ENCODE results near the gene SPTLC2. TPM values are rescaled to one million over a fixed set of nuclear protein-coding genes. Genes with fewer than 3 reads are reported as not detected.

SPTLC2 gene
- total RNA-seq, 1 experiment from 2014 or later = 15.8 TPM

DNA sequence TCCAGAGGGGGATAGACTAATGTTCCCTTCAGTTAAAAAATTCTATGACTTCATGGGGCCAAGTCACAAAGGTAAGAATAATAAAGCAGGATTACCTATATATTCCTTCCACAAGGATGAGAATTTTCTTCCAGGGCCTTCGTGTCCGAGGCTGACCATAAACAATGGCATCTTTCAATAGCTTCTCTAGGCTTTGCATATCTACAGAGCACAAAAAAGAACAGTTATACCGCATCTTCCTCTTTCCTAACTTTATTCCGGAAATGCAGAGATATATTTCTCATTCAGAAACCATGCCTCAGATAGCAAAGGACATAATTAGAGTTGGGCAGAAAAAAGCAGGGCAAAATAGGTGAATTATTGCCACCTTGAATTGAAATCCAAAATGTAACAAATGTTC lies 59.5 kb downstream of the SPTLC2 start:
- TF ChIP-seq, protein P1, sequence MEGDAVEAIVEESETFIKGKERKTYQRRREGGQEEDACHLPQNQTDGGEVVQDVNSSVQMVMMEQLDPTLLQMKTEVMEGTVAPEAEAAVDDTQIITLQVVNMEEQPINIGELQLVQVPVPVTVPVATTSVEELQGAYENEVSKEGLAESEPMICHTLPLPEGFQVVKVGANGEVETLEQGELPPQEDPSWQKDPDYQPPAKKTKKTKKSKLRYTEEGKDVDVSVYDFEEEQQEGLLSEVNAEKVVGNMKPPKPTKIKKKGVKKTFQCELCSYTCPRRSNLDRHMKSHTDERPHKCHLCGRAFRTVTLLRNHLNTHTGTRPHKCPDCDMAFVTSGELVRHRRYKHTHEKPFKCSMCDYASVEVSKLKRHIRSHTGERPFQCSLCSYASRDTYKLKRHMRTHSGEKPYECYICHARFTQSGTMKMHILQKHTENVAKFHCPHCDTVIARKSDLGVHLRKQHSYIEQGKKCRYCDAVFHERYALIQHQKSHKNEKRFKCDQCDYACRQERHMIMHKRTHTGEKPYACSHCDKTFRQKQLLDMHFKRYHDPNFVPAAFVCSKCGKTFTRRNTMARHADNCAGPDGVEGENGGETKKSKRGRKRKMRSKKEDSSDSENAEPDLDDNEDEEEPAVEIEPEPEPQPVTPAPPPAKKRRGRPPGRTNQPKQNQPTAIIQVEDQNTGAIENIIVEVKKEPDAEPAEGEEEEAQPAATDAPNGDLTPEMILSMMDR (IDR thresholded peaks at IDR 0.05; ENCODE audit: unreplicated experiment) = no peak
- no peaks in the 10 kb centered on the region for H3K9me3 Mint-ChIP-seq (ENCODE audit: unreplicated experiment)
- intact Hi-C loops (cut with micrococcal nuclease) = no loop called here
- ChIA-PET CTCF (interaction anchor here (0.5 to 1.2 kb wide), 2 partner anchors 19 to 98 kb away, joined by 3 read pairs; no protein-coding TSS in a partner anchor), POLR2A (interaction anchor here (0.7 kb wide), 1 partner anchor 16 kb away, joined by 3 read pairs; no protein-coding TSS in a partner anchor)
- H3K27me3 Mint-ChIP-seq (ENCODE audit: insufficient read depth, unreplicated experiment) = no peaks in the 10 kb centered on the region
- no peaks in the 10 kb centered on the region for H3K4me1 Mint-ChIP-seq (ENCODE audit: insufficient read depth, unreplicated experiment)
- peaks cover 29% of the 10 kb centered on the region for H3K36me3 Mint-ChIP-seq (ENCODE audit: insufficient read depth, unreplicated experiment)
- no peak for DNase-seq (ENCODE audit: unreplicated experiment)
- H3K27ac Mint-ChIP-seq (ENCODE audit: low read depth, unreplicated experiment) = no peak overlapping the region
- H3K4me3 Mint-ChIP-seq (ENCODE audit: unreplicated experiment) = no peak overlapping the region
- BruUV-seq (replicated peaks) = no TSS peak

DNA sequence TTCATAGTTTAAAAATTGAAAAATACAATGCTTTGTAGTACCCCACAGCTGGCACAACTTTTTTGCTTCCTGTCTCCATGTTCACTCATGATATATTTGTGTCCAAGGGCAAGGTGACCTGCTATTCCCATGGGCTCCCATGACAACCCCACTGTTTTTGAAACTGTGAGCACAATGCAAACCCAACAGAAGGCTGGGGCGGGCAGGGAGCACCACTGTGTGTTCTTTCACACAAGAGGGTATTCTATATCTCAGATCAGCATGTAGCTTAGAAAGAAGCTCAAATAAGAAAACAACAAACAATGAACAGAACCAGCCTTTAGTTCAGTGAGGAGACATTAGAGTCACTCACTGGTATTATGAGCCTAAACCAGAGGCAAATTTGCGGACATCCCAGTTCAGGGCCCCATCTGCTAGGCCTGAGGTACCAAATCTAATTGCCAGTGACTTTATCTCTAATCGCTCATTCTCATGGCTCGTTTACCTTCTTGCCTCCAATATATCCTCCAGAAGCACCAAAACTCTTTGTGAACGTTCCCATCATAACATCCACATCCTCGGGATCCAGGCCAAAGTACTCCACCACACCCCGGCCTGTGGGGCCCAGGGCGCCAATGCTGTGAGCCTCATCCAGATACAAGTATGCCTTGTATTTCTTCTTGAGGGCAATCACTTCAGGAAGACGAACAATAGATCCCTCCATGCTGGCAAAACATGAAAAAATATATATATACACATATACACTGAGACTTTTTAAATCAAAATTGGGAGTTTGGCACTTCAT lies 61.4 kb downstream of the SPTLC2 start:
- DNase-seq (ENCODE audit: unreplicated experiment) = no peak
- Mint-ChIP-seq H3K27ac (ENCODE audit: low read depth, unreplicated experiment) (no peak overlapping the region), H3K4me3 (ENCODE audit: unreplicated experiment) (no peak overlapping the region), H3K4me1 (ENCODE audit: insufficient read depth, unreplicated experiment) (no peaks in the 10 kb centered on the region), H3K9me3 (ENCODE audit: unreplicated experiment) (no peaks in the 10 kb centered on the region), H3K36me3 (ENCODE audit: insufficient read depth, unreplicated experiment) (peaks cover 46% of the 10 kb centered on the region), H3K27me3 (ENCODE audit: insufficient read depth, unreplicated experiment) (no peaks in the 10 kb centered on the region)
- BruUV-seq (replicated peaks) = no TSS peak
- POLR2A ChIA-PET = no interaction called here
- TF ChIP-seq, protein P1 (IDR thresholded peaks at IDR 0.05; ENCODE audit: unreplicated experiment) = no peak
- CTCF ChIA-PET = no interaction called here
- intact Hi-C loops (cut with micrococcal nuclease) = loop anchor here (5.0 kb wide), 3 partner anchors 238 to 678 kb away; no protein-coding TSS in a partner anchor

DNA sequence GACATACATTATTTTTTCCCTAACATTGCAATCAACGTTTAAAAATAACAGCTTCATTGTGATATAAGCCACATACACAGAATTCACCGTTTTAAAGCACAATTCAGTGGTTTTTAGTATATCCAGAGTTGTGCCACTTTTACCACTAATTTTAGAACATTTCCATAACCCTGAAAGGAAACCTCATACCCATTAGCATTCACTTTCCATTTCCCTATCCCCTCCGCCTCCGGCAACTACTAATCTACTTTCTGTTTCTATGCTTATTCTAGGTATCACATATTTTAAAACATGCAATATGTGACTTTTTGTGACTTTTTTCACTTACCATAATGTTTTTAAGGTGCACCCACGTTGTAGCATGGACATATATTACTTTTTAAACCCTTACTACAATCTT lies 62.2 kb downstream of the SPTLC2 start:
- H3K27ac Mint-ChIP-seq (ENCODE audit: low read depth, unreplicated experiment) = no peak overlapping the region

DNA sequence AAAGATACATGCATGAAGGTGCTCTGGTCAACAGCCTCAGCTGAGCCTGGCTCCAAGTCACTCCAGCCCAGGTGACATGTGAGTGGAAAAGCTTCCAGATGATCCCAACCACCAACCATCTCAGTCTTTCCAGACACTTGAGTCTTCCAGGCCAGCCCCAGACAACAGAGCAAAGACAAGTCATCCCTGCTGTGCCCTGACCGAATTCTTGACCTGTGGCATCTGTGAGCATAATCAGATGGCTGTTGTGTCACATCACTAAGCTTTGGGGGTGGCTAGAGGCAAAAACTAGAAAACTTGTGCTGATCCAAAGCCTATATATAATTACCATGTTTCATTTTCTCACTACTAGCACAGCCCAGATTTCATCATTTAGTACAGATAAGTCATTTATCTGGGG lies 67.0 kb downstream of the SPTLC2 start:
- ChIA-PET CTCF (interaction anchor here (0.5 to 9.3 kb wide), 9 partner anchors 10 to 397 kb away, joined by 3 to 74 read pairs (median 4); partner anchors contain the start of genes AHSA1 and VIPAS39), POLR2A (interaction anchor here (1.1 kb wide), 1 partner anchor 228 kb away, joined by 3 read pairs; no protein-coding TSS in a partner anchor)
- Mint-ChIP-seq H3K4me3 (ENCODE audit: unreplicated experiment) (no peak overlapping the region), H3K27me3 (ENCODE audit: insufficient read depth, unreplicated experiment) (no peaks in the 10 kb centered on the region), H3K4me1 (ENCODE audit: insufficient read depth, unreplicated experiment) (no peaks in the 10 kb centered on the region), H3K36me3 (ENCODE audit: insufficient read depth, unreplicated experiment) (peaks cover 67% of the 10 kb centered on the region), H3K9me3 (ENCODE audit: unreplicated experiment) (no peaks in the 10 kb centered on the region), H3K27ac (ENCODE audit: low read depth, unreplicated experiment) (no peak overlapping the region)
- BruUV-seq (replicated peaks) = no TSS peak
- TF ChIP-seq, protein P1 (IDR thresholded peaks at IDR 0.05; ENCODE audit: unreplicated experiment) = no peak
- no peak for DNase-seq (ENCODE audit: unreplicated experiment)
- intact Hi-C loops (cut with micrococcal nuclease) = no loop called here

More for the DNA sequence above, 62.2 kb downstream of the SPTLC2 start:
- CTCF ChIA-PET = interaction anchor here (0.5 to 9.3 kb wide), 5 partner anchors 12 to 402 kb away, joined by 3 to 74 read pairs (median 5); partner anchors contain the start of genes AHSA1 and VIPAS39
- Mint-ChIP-seq H3K27me3 (ENCODE audit: insufficient read depth, unreplicated experiment) (no peaks in the 10 kb centered on the region), H3K36me3 (ENCODE audit: insufficient read depth, unreplicated experiment) (peaks cover 47% of the 10 kb centered on the region), H3K9me3 (ENCODE audit: unreplicated experiment) (no peaks in the 10 kb centered on the region), H3K4me1 (ENCODE audit: insufficient read depth, unreplicated experiment) (no peaks in the 10 kb centered on the region), H3K4me3 (ENCODE audit: unreplicated experiment) (no peak overlapping the region)
- no TSS peak for BruUV-seq (replicated peaks)
- no peak for DNase-seq (ENCODE audit: unreplicated experiment)
- TF ChIP-seq, protein P1 (IDR thresholded peaks at IDR 0.05; ENCODE audit: unreplicated experiment) = no peak
- intact Hi-C loops (cut with micrococcal nuclease) = loop anchor here (5.0 kb wide), 3 partner anchors 237 to 677 kb away; no protein-coding TSS in a partner anchor
- POLR2A ChIA-PET = interaction anchor here (1.1 kb wide), 1 partner anchor 95 kb away, joined by 3 read pairs; no protein-coding TSS in a partner anchor

All from MCF 10A (cell line).